NCI-H1417 treated with DMSO at 0.1 percent for 48 hours (cell line): ENCODE measurements around the gene SIK3.
A peak's percentile ranks its signal among the peaks of the same experiment; 100 is the strongest.
"Not testable (repeated sequence)": the region's sequence is repeated elsewhere in the genome, so short reads cannot be mapped to it uniquely, and the experiment has no call there.

Source experiments
- DNase-seq: peaks from one replicate; lab custom pipeline; 2025; lab: John Stamatoyannopoulos, UW

SIK3 gene

GRCh38 chr11:116840224-116840745 is 257.9 kb downstream of the SIK3 start:
- DNase-seq: no peak

- DNase-seq: no peak
These were observed 259.7 kb downstream of the SIK3 start for GRCh38 chr11:116838321-116839084.

GRCh38 chr11:116837231-116838091 is 260.8 kb downstream of the SIK3 start, which contains the start of gene APOA1:
TSS of gene APOA1 (minus strand) at chr11:116837622. CDS start at chr11:116837387, 235 bp downstream.
- no peak for DNase-seq

GRCh38 chr11:116836632-116836991 is 261.6 kb downstream of the SIK3 start:
- no peak for DNase-seq

- peak; percentile 89 for DNase-seq
These were observed 262.2 kb downstream of the SIK3 start for GRCh38 chr11:116835791-116836631.

- DNase-seq: no peak
These were observed 263.0 kb downstream of the SIK3 start for GRCh38 chr11:116835042-116835772.

- DNase-seq: not testable (repeated sequence)
These were observed 263.6 kb downstream of the SIK3 start for GRCh38 chr11:116834535-116835041.

GRCh38 chr11:116833816-116834534 is 264.3 kb downstream of the SIK3 start:
- no peak for DNase-seq

- no peak for DNase-seq
These were observed 264.8 kb downstream of the SIK3 start for GRCh38 chr11:116833491-116833815.

GRCh38 chr11:116832350-116833290 is 265.6 kb downstream of the SIK3 start:
- no peak for DNase-seq

GRCh38 chr11:116831790-116832349 is 266.4 kb downstream of the SIK3 start:
- no peak for DNase-seq

GRCh38 chr11:116830184-116830912 is 267.9 kb downstream of the SIK3 start:
- DNase-seq: no peak

GRCh38 chr11:116829525-116830183 is 268.6 kb downstream of the SIK3 start, which contains the start of gene APOC3:
TSS of gene APOC3 (plus strand) at chr11:116829907. CDS start at chr11:116830583, 676 bp downstream.
- DNase-seq: no peak

- DNase-seq: no peak
These were observed 269.4 kb downstream of the SIK3 start for GRCh38 chr11:116828632-116829524.

- no peak for DNase-seq
These were observed 270.8 kb downstream of the SIK3 start for GRCh38 chr11:116827461-116827860.

- no peak for DNase-seq
These were observed 271.3 kb downstream of the SIK3 start for GRCh38 chr11:116826751-116827431.
